NOMO-1 treated with DMSO at 0.1 percent for 48 hours (cell line): ENCODE results near the gene TCF3.
"Not testable (repeated sequence)": the region's sequence is repeated elsewhere in the genome, so short reads cannot be mapped to it uniquely, and the experiment has no call there.

Experiments
- DNase-seq: peaks from one replicate; lab custom pipeline; 2025; ENCODE audit not compliant: unreplicated experiment; lab: John Stamatoyannopoulos, UW

Gene TCF3

GRCh38 chr19:1653300-1653628 lies 849 bp upstream of the TCF3 start:
- DNase-seq: no peak

GRCh38 chr19:1651568-1652291 lies 685 bp downstream of the TCF3 start:
- DNase-seq: no peak

GRCh38 chr19:1650650-1651567 lies 1.5 kb downstream of the TCF3 start:
- DNase-seq: no peak

- DNase-seq: no peak
These were observed 2.4 kb downstream of the TCF3 start for GRCh38 chr19:1649706-1650649.

- no peak for DNase-seq
These were observed 3.4 kb downstream of the TCF3 start for GRCh38 chr19:1648920-1649541.

- DNase-seq: no peak
These were observed 4.0 kb downstream of the TCF3 start for GRCh38 chr19:1648459-1648849.

GRCh38 chr19:1647501-1648458 lies 4.6 kb downstream of the TCF3 start:
- DNase-seq: no peak

GRCh38 chr19:1646659-1647453 lies 5.6 kb downstream of the TCF3 start:
- no peak for DNase-seq

- DNase-seq: no peak
These were observed 6.3 kb downstream of the TCF3 start for GRCh38 chr19:1646149-1646548.

- no peak for DNase-seq
These were observed 7.1 kb downstream of the TCF3 start for GRCh38 chr19:1645299-1645698.

GRCh38 chr19:1644070-1644469 lies 8.3 kb downstream of the TCF3 start:
- DNase-seq: no peak

- not testable (repeated sequence) for DNase-seq
These were observed 11.4 kb downstream of the TCF3 start for GRCh38 chr19:1640893-1641448.

- DNase-seq: no peak
These were observed 15.8 kb downstream of the TCF3 start for GRCh38 chr19:1636325-1637236.

GRCh38 chr19:1634938-1635243 lies 17.5 kb downstream of the TCF3 start:
- no peak for DNase-seq

- DNase-seq: no peak
These were observed 18.0 kb downstream of the TCF3 start for GRCh38 chr19:1634242-1634937.

- DNase-seq: no peak
These were observed 19.1 kb downstream of the TCF3 start for GRCh38 chr19:1633269-1633826.
